Measurements from ENCODE around the gene SGCA.

SGCA gene

DNA sequence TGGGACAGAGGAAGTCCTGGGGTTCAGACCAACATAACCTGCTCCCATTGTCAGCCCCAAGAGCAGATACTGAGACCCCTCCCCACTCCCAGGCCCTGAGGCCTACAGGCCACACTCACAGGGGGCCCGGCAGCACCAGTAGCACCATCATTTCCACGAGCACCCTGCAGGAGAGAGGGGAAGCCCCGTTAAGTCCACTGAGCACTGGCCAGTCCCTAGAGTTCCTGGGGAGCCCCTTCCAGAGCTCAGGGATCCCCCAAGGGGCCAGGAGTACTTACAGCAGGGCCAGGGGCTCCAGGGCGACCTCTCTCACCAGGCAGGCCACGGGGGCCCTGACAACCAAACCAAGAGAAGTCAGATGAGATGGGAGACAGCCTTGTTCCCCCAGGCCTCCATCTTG, 30.2 kb downstream of the SGCA start:
- no peak for DNase-seq

- no peak for DNase-seq
Observed at GRCh38 chr17:50196826-50197225, 31.0 kb downstream of the SGCA start.

DNA sequence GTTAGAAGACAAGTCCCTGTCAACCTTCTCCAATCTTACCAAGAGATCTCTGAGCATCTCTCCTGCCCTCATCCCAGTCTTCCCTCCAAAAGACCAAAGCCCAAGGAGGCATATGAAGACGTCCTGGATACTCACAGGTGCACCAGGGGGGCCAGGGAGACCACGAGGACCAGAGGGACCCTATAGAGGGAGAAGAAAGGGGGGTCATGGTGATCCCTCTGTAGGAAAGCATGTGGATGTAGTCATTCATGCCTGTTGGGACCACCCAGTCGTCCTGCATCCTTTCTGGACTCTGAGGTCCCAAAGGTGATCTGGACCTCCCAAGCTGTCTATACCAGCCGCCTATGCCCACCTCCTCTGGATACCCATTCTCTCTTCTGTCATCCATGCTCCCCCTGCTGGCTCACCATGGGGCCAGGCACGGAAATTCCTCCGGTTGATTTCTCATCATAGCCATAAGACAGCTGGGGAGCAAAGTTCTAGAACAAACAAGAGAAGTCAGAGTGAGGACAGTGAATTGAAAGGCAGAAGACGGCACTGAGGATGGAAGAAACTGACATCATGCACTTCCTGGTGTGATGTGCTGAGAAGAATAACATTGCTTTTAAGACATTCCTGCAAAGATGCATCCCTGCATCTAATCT, 32.3 kb downstream of the SGCA start:
- DNase-seq, result peak; percentile 37

DNA sequence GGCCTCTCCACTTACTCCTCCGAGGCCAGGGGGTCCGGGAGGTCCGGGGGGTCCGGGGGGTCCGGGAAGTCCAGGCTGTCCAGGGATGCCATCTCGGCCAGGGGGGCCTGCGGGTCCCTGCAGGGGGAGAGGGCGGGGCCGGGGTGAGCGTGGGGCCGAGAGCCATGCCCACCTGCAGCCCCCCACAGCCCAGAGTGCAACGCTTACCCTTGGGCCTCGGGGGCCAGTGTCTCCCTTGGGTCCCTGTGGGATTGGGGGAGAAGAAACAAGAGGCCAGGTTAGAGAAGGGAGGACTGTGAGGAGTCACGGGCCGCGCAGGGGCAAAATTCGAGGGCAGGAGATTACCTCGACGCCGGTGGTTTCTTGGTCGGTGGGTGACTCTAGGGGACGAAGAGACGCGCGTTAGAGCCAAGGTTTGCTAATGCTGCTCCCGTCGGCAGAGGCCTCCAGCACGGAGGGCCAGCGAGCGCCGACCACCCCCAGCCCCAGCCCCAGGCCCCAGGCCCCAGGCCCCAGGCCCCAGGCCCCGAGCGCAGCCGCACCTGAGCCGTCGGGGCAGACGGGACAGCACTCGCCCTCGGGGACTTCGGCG, 33.5 kb downstream of the SGCA start:
- DNase-seq, result no peak

DNA sequence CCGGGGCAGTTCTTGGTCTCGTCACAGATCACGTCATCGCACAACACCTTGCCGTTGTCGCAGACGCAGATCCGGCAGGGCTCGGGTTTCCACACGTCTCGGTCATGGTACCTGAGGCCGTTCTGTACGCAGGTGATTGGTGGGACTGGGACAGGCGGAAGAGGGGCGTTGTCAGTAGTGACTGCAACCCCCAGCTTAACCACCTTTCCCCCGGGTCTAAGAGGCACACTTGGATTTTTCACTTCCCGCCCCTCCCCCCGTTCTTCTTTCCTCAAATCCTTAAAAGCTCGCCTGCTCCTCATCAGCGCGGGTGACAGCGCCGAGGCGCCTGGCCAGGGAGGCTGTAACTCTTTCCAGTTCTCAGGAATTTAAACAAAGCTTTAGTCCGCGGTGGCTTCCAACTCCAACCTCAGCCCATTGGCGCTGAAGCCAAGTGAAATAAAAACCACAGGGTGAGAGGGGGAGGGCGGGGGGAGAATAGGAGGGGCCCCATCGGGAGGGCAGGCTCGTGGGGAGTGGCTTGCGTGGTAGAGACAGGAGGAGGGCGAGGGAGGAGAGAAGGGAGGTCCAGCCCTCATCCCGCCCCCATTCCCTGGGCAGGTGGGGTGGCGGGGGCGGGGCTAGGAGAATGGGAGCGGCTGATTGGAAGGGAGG, 34.1 kb downstream of the SGCA start:
- peak; percentile 95 for DNase-seq

GRCh38 chr17:50200457-50201275, 34.9 kb downstream of the SGCA start:
- DNase-seq, result peak; percentile 95

DNA sequence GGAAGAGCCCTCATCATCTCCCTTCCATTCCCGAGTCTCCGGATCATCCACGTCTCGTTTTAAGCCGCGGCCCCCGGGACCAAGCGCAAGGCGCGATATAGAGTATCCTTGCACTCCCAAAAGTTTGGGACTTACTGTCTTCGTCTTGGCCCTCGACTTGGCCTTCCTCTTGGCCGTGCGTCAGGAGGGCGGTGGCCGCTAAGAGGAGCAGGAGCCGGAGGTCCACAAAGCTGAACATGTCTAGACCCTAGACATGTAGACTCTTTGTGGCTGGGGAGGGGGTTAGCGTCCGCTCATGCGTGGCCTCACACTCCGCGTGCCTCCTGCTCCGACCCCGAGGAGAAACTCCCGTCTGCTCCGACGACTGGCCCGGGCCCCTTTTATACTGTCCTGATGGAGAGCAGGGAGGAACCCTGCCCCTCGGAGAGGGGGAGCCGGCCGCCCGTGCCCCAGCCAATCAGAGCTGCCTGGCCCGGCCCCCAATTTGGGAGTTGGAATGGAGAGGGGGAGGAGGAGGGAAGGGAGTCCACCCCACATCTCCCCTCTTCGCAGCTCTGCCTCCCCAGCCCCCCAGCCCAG, 35.6 kb downstream of the SGCA start, which contains the start of gene COL1A1:
TSS of gene COL1A1 (minus strand) at position 356 of the 579 bp plus-strand sequence. CDS start at position 238, 118 bp downstream.
- no peak for DNase-seq

GRCh38 chr17:50203086-50203485, 37.3 kb downstream of the SGCA start:
- DNase-seq, result no peak

DNA sequence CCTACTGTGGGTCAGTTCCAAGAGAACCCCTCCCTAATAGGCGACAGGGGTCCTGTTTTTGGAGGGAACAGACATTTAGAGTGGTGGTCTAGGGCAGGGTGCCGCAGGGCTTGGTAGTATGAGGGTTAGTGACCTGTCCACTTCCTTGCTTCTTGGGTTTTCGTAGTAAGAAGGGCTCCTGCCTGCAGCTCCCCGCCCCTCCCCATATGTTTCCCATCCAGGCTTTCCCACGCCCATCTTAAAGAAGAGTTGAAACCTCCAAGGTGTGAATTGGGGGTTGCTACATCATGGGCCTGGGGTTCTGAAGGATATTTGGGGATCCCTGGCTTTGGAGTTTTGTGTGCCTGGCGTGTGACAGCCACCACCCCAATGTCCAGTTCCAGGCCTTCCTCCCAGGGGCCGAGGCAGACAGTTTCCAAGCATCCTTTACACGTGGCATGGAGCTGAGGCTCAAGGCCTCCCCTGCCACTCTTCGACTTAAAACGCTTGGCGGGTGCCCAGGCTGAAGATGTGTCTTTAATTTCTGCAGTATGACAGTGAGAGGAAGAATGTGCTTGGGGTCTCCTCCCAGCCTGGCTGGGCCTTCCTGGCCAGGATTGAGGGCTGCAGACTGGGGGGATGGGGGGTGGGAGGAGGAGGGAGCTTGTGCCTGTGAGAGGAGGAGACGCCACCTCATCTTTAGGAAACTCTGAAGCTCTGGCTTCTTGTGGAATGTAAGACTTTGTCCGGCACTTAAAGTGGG, 38.0 kb downstream of the SGCA start:
- DNase-seq, result no peak

- no peak for DNase-seq
Observed at GRCh38 chr17:50204431-50204830, 38.6 kb downstream of the SGCA start.

DNA sequence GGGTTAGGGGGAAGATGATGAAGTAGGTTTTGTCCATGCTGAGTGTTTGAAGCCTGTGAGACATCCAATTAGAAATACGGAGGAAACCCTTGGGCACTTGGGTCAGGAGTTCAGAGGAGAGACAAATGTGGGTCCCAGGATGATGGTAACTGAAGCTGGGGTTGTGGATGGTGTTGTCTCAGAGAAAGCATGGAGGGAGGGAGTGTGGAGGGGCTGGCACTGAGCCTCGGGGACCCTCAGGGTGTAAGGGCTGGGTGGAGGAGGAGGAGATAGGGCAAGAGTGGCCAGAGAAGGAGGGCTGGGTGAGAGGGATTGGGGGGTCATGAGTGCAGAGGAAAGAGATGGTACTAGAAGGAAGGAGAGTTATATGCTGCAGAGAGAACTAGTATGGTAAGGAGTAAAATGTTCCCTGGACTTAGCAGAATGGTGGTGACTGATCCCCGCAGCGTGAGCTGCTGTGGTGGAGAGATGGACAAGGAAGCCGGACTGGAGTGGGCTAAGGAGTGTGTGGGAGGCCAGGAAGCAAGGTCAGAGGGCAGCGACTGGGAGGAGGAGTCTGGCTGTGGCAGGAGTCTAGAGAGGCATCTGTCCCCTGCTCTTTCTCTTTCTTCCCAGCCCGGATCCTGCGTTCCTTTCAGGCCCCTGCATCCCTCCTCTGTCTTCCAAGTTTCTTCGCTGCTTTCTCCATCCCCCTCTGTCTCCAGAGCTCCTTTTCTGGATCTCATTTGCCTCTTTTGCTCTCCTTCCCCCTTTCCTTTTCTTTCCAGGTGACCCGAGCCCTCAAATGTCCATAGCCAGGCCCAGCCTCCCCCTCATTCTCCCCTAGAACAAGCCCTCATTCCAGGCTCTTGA, 39.5 kb downstream of the SGCA start:
- no peak for DNase-seq

GRCh38 chr17:50205963-50206505, 40.2 kb downstream of the SGCA start:
- DNase-seq, result no peak

DNA sequence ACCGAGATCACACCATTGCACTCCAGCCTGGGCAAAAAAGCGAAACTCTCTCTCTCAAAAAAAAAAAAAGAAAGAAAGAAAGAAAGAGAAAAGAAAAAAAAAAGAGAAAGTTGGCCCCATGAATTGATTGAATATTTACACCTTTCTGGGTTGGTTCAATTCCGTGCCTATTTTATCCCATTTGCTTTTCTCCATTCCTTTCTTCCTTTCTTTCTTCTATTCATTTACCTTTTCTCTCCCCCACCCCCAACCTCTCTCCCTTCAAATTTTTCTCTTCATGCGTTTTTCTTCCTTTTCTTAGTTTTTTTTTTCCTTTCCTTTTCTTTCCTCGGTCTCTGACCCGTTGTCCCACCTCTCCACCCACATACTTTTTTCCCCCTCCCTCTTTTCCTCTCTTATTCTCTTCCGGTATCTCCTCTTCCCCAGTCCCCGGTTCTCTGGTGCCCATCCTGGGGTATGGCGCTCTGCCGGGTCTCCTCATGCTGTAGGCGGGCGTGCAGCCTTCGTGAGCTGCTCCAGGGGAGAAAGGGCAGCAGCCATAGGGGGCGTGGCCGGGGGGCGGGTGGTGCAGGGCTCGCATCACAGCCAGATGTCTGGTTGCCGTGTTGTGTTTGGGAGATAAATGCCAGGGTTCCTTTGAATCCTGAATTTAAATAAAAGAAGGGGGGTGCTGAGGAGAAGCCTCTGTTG, 40.9 kb downstream of the SGCA start:
- no peak for DNase-seq

GRCh38 chr17:50207315-50207714, 41.5 kb downstream of the SGCA start:
- DNase-seq, result no peak

DNA sequence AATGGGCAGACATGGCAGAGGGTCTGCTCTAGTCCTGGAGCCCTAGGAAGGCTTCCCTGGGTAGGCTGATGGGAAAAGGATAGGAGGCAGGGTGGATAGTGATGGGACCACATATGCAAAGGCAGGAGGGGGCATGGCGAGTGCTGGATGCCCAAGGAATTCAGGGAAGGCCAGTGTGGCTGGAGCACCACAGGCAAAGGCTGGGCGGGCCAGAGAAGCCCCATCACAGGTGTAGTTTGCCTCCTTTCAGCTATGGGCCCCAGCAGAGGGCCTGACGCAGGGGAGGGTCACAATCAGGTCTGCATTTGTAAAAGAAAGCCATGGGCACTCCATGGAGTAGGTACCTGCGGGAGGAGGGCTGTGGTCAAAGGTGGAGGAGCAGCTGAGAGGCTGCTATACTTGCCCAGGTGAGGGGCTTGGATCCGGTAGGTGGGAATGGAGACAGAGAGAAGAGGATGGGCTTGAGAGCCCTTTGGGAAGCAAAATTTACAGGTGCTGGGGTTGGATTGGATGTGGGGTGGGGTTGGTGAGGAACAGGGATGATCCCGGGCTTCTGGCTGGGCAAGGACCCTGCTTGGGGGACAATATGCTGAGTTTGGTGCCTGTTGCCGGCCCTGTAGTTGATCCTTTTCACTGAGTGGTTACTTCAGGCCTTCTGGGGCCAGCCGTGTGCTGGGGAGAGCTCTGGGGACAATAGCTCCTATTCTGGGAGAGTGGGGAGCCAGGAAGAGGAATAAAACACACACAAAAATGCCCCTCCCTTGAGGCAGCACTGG, 42.2 kb downstream of the SGCA start:
- no peak for DNase-seq

- no peak for DNase-seq
Observed at GRCh38 chr17:50208611-50209061, 42.8 kb downstream of the SGCA start.

GRCh38 chr17:50209133-50209471, 43.3 kb downstream of the SGCA start:
- DNase-seq, result no peak

DNA sequence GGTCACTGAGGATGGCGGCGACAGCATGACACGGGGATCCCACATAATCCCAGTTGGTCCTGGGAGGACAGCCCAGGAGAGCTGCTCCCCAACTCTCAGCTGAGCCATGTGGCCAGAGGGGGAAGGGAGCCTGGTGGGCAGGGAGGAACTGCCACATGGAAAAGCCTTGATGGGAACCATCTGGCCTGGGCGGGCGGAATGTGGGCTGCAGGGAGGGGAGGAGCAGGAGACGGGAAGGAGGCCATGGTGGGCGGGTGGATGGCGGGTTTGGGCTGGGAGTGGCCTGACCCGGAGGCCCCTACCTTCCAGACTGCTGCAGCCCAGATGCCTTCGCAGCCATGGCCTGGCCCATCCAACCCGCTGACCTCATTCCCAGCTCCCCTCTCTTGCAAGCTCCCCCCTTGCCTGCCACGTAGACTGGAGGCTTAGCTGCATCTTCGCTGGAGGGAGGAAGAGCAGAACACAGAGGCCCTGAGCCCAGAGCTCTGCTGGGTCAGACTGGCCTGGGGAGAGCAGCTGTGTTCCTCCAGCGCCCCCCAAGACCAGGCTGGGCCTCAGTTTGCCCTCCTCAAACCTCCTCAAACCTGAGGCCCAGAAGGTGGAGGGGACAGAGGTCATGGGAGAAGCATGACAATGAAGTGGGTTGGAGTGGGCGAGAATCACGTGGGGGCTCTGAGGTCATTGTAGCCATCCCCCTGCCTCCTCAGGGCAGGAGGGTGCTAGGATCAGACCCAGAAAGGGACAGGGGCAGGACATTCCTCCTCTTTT, 43.9 kb downstream of the SGCA start:
- DNase-seq, result peak; percentile 54

Data from kidney glomerular epithelial cell (primary cell).